Liver (tissue), 9 donors: ENCODE data around the gene CYLD. TPM values are rescaled to one million over a fixed set of nuclear protein-coding genes. Genes with fewer than 3 reads are reported as not detected.

ENCODE experiments used
- DNase-seq: peaks from one replicate; pipeline ENCODE4 v3.0.0-alpha.2; 2017; ENCODE audit warnings: low spot score
- H3K27ac ChIP-seq, 2 donors: one replicate each; pipeline ENCODE4 v1.7.0; 2013; ENCODE audit warnings: inconsistent platforms in 2 of 2, low read length in 2 of 2, control low read depth in 1 of 2, low read depth in 1 of 2, mild to moderate bottlenecking in 1 of 2
- H3K27me3 ChIP-seq, 4 donors: one replicate each; pipeline versions ENCODE4 v1.6.1 to v1.7.0; 2013; ENCODE audit warnings: low read length in 3 of 4, inconsistent platforms in 1 of 4, mild to moderate bottlenecking in 1 of 4, moderate library complexity in 1 of 4; ENCODE audit not compliant: control insufficient read depth in 4 of 4, insufficient read depth in 4 of 4
- H3K36me3 ChIP-seq, 4 donors: one replicate each; pipeline versions ENCODE4 v1.6.1 to v1.7.0; 2013; ENCODE audit warnings: low read length in 3 of 4, mild to moderate bottlenecking in 3 of 4, low read depth in 1 of 4, moderate library complexity in 1 of 4; ENCODE audit not compliant: control insufficient read depth in 4 of 4, insufficient read depth in 3 of 4
- H3K4me1 ChIP-seq, 4 donors: one replicate each; pipeline versions ENCODE4 v1.6.1 to v1.7.0; 2013; ENCODE audit warnings: low read length in 3 of 4, mild to moderate bottlenecking in 3 of 4, moderate library complexity in 1 of 4; ENCODE audit not compliant: control insufficient read depth in 4 of 4, insufficient read depth in 4 of 4
- H3K4me3 ChIP-seq, 3 donors: one replicate each; pipeline versions ENCODE4 v1.6.1 to v1.7.0; 2013; ENCODE audit warnings: low read length in 3 of 3, control low read depth in 1 of 3, low read depth in 1 of 3, mild to moderate bottlenecking in 1 of 3
- H3K9ac ChIP-seq, 2 donors: one replicate each; pipeline ENCODE4 v1.7.0; 2013; ENCODE audit warnings: low read length in 2 of 2, mild to moderate bottlenecking in 2 of 2, moderate library complexity in 2 of 2, control low read depth in 1 of 2, low read depth in 1 of 2
- H3K9me3 ChIP-seq, 4 donors: one replicate each; pipeline versions ENCODE4 v1.6.1 to v1.7.0; 2013; ENCODE audit warnings: low read length in 3 of 4; ENCODE audit not compliant: control insufficient read depth in 4 of 4
- ATF3 ChIP-seq: IDR thresholded peaks from 2 replicates; pipeline ENCODE4 v1.6.1; 2016; ENCODE audit warnings: antibody characterized with exemption
- CTCF ChIP-seq: fragments of 150-350 bp; IDR thresholded peaks from 2 replicates; pipeline ENCODE4 v1.5.1; 2017; ENCODE audit warnings: improper control_type of control experiment, low read depth, low read length; ENCODE audit not compliant: missing input control
- EGR1 ChIP-seq, 2 donors: IDR thresholded peaks; 2 replicates each; pipeline ENCODE4 v1.6.1; 2016 to 2018; ENCODE audit warnings: antibody characterized with exemption in 2 of 2, low read depth in 2 of 2
- FOXA1 ChIP-seq: IDR thresholded peaks from 2 replicates; pipeline ENCODE4 v1.6.1; 2016; ENCODE audit warnings: antibody characterized with exemption
- FOXA2 ChIP-seq: IDR thresholded peaks from 2 replicates; pipeline ENCODE4 v1.6.1; 2016; ENCODE audit warnings: antibody characterized with exemption
- GABPA ChIP-seq, 2 donors: IDR thresholded peaks in 1 of 2; conservative IDR thresholded peaks in 1 of 2; 2 replicates each; pipeline ENCODE4 v1.6.1; 2016; ENCODE audit warnings: antibody characterized with exemption in 2 of 2, mild to moderate bottlenecking in 1 of 2, moderate library complexity in 1 of 2
- HNF4A ChIP-seq, 2 donors: conservative IDR thresholded peaks; 2 replicates each; pipeline ENCODE4 v1.6.1; 2016; ENCODE audit warnings: antibody characterized with exemption in 2 of 2, mild to moderate bottlenecking in 2 of 2
- HNF4G ChIP-seq: IDR thresholded peaks from 2 replicates; pipeline ENCODE4 v1.6.1; 2016; ENCODE audit warnings: antibody characterized with exemption
- JUND ChIP-seq, 2 donors: IDR thresholded peaks; 2 replicates each; pipeline ENCODE4 v1.6.1; 2016; ENCODE audit warnings: antibody characterized with exemption in 2 of 2
- MAX ChIP-seq: IDR thresholded peaks from 2 replicates; pipeline ENCODE4 v1.6.1; 2016; ENCODE audit warnings: antibody characterized with exemption
- RAD21 ChIP-seq, 2 donors: IDR thresholded peaks; 2 replicates each; pipeline ENCODE4 v1.6.1; 2016; ENCODE audit warnings: antibody characterized with exemption in 2 of 2, mild to moderate bottlenecking in 2 of 2
- RXRA ChIP-seq, 2 donors: IDR thresholded peaks; 2 replicates each; pipeline ENCODE4 v1.6.1; 2017 to 2018; ENCODE audit warnings: antibody characterized with exemption in 2 of 2, mild to moderate bottlenecking in 1 of 2
- SP1 ChIP-seq: IDR thresholded peaks from 2 replicates; pipeline ENCODE4 v1.6.1; 2018; ENCODE audit warnings: antibody characterized with exemption, mild to moderate bottlenecking
- TAF1 ChIP-seq: conservative IDR thresholded peaks from 2 replicates; pipeline ENCODE4 v1.6.1; 2016; ENCODE audit warnings: antibody characterized with exemption, mild to moderate bottlenecking
- YY1 ChIP-seq: IDR thresholded peaks from 2 replicates; pipeline ENCODE4 v1.6.1; 2016; ENCODE audit warnings: antibody characterized with exemption, mild to moderate bottlenecking
- ZBTB33 ChIP-seq: IDR thresholded peaks from 2 replicates; pipeline ENCODE4 v1.6.1; 2016; ENCODE audit warnings: antibody characterized with exemption
- WGBS: extraction: QIAGEN DNeasy Blood & Tissue Kit; methylation state at CpG from one replicate; pipeline ENCODE4 v1.1.7; 2013; 5-methylcytosine and 5-hydroxymethylcytosine counted together
- polyA plus RNA-seq, 2 donors: library from polyadenylated mRNA; stranded (reverse) in 1 of 2; unstranded in 1 of 2; fragments of 200-250 nt in 1 of 2; fragments of >200 nt in 1 of 2; fragmentation: Nextera tagmentation in 1 of 2; extraction: Ambion mirVana in 1 of 2; gene quantifications; one replicate each; pipeline versions ENCODE4 v1.2.1 to v1.2.3, GENCODE V29; 2013 to 2015
- total RNA-seq, 2 donors: library from RNA; depleted of rRNA; stranded (reverse); fragments of >200 nt; gene quantifications; one replicate each; pipeline ENCODE4 v1.2.3, GENCODE V29; 2014
- donor health status: healthy.
- donor health status: healthy.
- donor health status: healthy.
- donor health status: healthy.
- donor health status: healthy.

CYLD gene
- total and polyA plus RNA-seq, 4 donors: 8.2 to 42.7 (median 13.8) TPM

GRCh38 chr16:50810241-50810965 is 68.5 kb downstream of the CYLD start:
- Histone ChIP-seq H3K9ac (no peak overlapping the region), H3K4me3 (no peak overlapping the region), H3K27me3 (no peaks in the 10 kb centered on the region), H3K36me3 (no peaks in the 10 kb centered on the region), H3K27ac (no peak overlapping the region), H3K4me1 (peaks cover 0 to 10% (median 5%) of the 10 kb centered on the region in 4 donors), H3K9me3 (no peaks in the 10 kb centered on the region)
- WGBS: 97% methylated on average over 8 of the region's 8 CpGs
- TF ChIP-seq GABPA (IDR thresholded peaks at IDR 0.05 in 1 of 2, conservative IDR thresholded peaks at IDR 0.05 in 1 of 2) (no peak), CTCF (no peak), EGR1 (IDR thresholded peaks at IDR 0.05; ENCODE audit: low read depth in 2 of 2) (no peak), YY1 (no peak), FOXA1 (no peak), ZBTB33 (no peak), JUND (IDR thresholded peaks at IDR 0.05) (no peak), RAD21 (IDR thresholded peaks at IDR 0.05) (no peak), SP1 (no peak), MAX (no peak), TAF1 (no peak), HNF4G (no peak), ATF3 (no peak), FOXA2 (no peak), RXRA (IDR thresholded peaks at IDR 0.05) (no peak), HNF4A (conservative IDR thresholded peaks at IDR 0.05) (no peak)
- DNase-seq: no peak

GRCh38 chr16:50812046-50812445 is 70.2 kb downstream of the CYLD start:
- Histone ChIP-seq H3K4me1 (no peaks in the 10 kb centered on the region), H3K9me3 (no peaks in the 10 kb centered on the region), H3K4me3 (no peak overlapping the region), H3K27me3 (no peaks in the 10 kb centered on the region), H3K9ac (no peak overlapping the region), H3K27ac (no peak overlapping the region), H3K36me3 (no peaks in the 10 kb centered on the region)
- WGBS: 84% methylated on average over 7 of the region's 7 CpGs
- TF ChIP-seq JUND (IDR thresholded peaks at IDR 0.05): no peak
- no peak for TF ChIP-seq HNF4A (conservative IDR thresholded peaks at IDR 0.05)
- no peak for TF ChIP-seq RXRA (IDR thresholded peaks at IDR 0.05)
- TF ChIP-seq EGR1 (IDR thresholded peaks at IDR 0.05; ENCODE audit: low read depth in 2 of 2): no peak
- no peak for TF ChIP-seq ATF3
- DNase-seq: no peak
